NCI-H2029 (cell line): ENCODE results near the gene MMP15.
"Not testable (repeated sequence)": the region's sequence is repeated elsewhere in the genome, so short reads cannot be mapped to it uniquely, and the experiment has no call there.

ENCODE experiments used
- DNase-seq: peaks from one replicate; lab custom pipeline; 2025; lab: John Stamatoyannopoulos, UW

Gene MMP15

GRCh38 chr16:57996406-57997175, 29.0 kb upstream of the MMP15 start:
- no peak for DNase-seq

DNA sequence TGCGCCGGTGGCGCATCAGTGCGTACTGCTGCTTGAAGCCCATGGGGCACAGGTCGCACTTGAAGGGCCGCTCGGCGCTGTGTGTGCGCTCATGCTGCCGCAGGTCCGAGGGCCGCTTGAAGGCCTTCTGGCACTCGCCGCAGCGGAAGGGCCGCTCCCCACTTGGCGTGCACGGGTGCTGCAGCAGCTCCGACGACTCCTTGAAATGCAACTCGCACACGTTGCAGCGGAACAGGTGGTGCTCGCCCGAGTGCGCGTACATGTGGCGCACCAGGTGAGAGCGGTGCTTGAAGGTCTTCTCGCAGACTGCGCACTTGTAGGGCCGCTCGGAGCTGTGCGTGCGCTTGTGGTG, 28.4 kb upstream of the MMP15 start:
- no peak for DNase-seq

GRCh38 chr16:57997528-57998265, 27.9 kb upstream of the MMP15 start:
- DNase-seq: no peak

DNA sequence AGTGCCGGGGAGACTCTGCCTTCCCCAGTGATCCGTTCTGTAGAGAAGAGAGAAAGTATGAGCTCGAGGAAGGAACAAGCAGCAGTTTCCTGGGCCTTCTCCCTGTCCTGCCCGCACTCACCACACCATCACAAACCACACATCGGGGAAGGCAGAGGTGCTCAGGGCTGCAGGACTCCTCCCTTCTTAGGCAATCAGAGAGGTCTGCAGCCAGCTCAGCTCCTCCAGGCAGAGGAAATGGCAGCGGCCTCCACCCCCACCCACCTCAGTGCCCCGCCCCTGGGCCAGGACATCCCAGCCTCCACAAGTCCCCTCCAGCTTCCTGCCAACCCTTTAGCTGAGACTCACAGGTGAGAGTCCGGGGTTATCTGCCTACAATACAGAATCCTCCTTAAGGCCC, 27.1 kb upstream of the MMP15 start:
- peak; percentile 7 for DNase-seq

GRCh38 chr16:57998992-57999365, 26.6 kb upstream of the MMP15 start:
- no peak for DNase-seq

DNA sequence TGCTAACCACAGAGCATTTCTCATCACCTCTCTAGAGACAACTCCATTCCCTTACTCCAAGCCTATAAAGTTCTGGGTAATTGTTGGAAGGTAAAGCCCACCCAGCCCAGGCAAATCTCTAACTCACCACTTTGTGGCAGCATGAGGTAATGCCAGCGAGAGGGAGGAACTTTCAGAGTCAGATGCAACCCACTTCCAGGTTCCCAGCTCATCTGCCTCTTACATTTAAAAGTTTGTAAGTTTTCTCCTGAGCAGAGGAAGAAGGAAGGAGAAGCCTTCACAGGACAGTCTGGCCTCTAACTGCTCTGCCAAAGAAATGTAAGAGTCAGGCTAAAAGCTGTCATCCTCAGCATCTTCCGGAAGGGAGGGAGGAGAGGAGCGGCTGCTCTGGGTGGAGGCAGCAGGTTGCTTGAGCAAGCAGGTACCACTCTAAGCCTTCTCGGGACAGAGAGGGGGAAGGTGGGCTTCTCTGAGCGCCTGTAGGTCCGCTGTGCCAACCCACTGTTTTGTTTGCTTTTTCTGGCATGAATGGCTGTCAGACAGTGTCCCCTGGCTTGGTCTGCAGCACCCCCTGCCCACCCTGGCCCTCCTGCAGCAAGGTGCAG, 26.1 kb upstream of the MMP15 start:
- no peak for DNase-seq

DNA sequence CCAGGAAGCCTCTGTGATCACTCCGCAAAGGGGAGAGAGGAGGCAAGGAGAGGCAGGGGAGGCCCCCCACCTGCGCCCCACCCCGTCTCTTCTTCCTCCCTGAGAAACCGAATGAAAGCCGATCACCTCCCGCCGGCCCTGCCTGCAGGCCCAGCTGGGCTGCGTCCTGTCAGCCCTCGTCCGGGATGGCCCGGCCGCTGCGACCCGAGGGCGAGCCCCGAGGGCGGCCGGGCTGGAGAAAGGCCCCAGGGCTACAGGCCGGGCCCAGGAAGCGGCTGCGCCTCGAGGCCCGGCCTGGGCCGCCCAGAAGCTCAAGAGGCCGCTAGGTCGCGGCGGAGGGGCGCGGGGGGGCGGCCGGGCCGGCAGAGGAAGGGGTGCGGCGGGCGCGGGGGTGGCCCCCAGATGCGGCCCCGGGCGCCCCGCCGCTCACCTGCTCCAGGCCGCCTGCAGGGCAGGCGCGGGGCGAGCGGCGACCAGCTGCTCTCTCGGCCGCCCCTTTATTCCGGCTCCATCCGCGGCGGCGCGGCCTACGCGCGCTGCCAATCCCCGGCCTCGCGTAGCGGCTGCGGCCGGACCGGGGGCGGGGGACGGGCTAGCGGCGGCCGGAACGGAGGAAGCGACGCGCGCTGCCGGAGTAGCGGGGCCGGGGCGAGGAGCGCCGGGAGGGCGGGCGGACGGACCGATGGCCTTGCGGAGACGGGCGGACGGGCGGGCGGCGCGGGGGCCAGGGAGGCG, 25.4 kb upstream of the MMP15 start, which contains the start of gene ZNF319:
TSS of gene ZNF319 (minus strand) at position 702 of the 735 bp plus-strand sequence. CDS start 2,407 bp downstream, outside the sequence.
- no peak for DNase-seq

GRCh38 chr16:58000706-58001676, 24.6 kb upstream of the MMP15 start, which contains the start of gene USB1:
Gene USB1, plus strand, starts transcription at chr16:58001407. Its CDS starts 77 bp downstream, at chr16:58001484.
- DNase-seq: peak; percentile 56

- DNase-seq: no peak
Measured at GRCh38 chr16:58001781-58002415, 23.7 kb upstream of the MMP15 start.

GRCh38 chr16:58002416-58002800, 23.1 kb upstream of the MMP15 start:
- DNase-seq: no peak

GRCh38 chr16:58002936-58003335, 22.6 kb upstream of the MMP15 start:
- no peak for DNase-seq

- not testable (repeated sequence) for DNase-seq
Measured at GRCh38 chr16:58004736-58005135, 20.8 kb upstream of the MMP15 start.

GRCh38 chr16:58009856-58010416, 15.6 kb upstream of the MMP15 start:
- DNase-seq: no peak

GRCh38 chr16:58010886-58011285, 14.7 kb upstream of the MMP15 start:
- no peak for DNase-seq

DNA sequence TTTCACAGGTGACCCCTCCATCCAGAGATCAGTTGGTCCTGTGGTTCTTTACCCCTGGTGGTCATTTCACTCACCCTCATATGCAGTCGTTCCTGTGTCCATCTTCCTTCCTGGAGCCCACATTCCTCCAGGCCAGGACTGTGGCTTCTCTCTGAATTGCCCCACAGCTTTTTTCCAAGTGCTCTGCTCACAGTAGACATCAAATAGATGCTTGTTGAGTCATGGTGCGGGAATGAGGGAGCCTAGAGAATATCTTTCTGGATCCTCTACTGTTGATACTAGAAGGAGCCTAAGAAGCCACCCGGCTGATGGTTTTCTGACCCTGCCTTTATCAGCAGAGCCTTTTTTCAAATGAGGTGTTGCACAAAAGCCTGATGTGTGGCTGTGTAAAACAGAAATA, 13.9 kb upstream of the MMP15 start:
- no peak for DNase-seq

DNA sequence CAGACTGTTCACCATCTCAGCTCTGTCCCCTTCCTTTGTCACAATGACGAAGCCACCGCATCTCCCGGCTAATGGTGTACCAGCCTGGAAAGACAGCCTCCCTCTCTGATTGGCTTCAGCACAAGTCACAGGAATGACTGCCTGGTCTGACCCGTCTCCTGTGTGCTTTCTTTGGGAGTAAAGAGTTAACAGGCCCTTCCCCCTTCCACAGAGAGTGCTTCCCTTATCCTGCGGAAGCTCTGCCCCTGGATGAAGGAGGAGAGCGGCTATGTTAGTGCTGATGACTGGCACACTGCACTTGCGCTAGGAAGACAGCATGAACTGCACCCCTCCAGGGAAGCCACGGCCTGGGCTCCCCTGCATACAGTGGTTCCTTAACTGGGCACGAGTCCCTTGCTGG, 13.1 kb upstream of the MMP15 start:
- no peak for DNase-seq

DNA sequence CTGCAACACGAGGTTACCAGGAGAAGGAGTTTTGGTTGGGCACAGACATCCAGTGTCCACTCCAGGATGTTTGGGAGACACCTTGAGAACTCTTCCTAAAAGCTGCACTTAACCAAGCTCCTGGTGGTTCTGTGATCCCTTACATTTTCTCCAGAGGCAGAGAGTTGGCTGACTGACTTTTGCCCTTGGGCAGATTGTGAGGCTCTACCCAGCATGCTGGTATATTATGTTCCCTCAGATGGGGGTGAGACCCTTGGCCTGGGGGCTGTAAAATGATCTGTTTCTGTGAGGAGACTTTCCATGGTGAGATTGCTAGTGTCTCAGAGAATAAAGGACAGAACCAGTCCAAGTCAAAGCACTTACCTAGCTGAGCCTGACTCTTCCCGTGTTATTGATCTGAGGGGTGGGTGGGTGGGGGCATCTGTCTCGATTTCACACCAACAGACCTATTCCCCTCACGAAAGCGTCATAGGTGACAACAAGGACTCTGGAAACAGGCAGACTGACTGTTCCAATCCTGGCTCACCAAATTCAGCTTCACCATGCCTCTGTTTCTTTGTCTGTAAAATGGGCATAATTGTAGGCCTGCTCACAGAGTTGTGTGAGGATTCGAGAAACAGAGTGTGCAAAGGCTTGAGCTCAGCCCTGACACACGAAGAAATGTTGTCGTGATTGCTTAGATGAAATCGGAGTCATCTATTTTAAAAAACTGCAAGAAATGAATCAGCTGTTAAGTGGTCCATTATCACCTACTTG, 12.2 kb upstream of the MMP15 start:
- DNase-seq: no peak

DNA sequence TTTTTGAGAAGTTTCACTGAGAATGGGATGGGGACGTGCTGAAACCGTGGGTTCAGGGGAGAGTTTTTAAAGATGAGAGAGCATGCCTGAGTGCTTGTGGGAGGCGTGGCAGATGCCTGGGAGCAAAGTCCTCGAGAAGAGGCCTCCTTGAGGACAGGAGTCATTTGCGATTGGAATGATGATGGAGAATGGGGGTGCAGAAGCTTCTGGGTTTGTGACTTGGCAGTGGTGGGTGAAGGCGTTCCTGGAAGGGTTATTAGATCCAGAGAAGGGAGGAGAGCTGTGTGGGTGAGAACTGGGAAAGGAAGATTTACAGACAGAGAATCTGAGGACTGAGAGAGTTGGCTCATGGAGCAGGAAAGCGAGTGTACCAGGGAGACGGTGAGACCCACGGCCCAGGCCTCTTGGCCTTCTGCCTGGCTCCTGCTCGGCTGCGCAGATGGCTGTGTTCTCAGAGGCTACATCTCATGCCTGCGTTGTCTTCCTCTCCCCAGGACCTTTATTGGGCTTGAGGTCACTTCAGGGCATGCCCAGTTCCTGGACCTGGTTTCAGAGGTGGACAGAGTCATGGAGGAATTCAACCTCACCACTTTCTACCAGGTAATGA, 8.6 kb upstream of the MMP15 start:
- no peak for DNase-seq

- no peak for DNase-seq
Measured at GRCh38 chr16:58018803-58019202, 6.8 kb upstream of the MMP15 start.
